GM21723 (cell line): Measurements from ENCODE around the gene PXDN.

Experiments used
- ATAC-seq: cut with Tn5 transposase; IDR thresholded peaks from one replicate; pipeline ENCODE4 v1.9.1; 2021; ENCODE audit warnings: mild to moderate bottlenecking, moderate library complexity; ENCODE audit not compliant: unreplicated experiment

PXDN gene

GRCh38 chr2:1674276-1674675 lies 70.0 kb downstream of the PXDN start:
- no peak for ATAC-seq

DNA sequence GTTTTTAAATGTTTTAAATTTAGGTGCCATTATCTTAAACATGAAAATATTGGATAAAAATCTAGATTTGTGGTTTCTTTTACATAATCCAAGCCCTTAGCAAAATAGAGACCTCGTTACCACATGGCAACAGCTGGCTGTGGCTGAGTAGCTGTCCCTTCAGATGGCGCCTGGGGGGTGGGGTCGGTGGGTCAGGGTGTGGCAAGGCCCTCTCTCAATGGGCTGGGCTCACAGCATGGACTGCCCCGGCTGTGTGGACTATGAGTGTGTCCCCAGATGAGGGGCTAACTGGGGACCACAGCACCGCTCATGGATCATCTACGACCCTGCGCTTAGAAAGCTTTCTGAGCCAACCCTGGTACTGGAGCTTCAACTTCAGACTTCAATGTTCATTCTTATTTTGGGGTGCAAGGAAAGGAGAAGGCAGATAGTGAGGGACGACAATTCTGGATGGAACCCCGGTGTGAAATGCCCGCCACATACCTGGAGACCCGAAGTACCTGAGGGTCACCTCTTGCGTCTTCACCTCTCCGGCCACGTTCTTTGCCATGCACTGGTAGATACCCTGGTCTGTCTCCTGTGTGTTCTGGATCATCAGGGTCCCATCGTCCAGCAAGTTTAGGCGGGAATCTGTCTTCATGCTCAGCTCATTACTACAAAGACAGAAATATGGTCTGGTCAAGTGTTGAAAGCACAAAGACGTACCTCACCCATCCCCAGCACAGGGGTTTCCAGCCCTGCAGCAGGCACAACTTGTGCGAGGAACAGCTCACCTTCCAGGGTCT lies 71.0 kb downstream of the PXDN start:
- ATAC-seq: no peak

DNA sequence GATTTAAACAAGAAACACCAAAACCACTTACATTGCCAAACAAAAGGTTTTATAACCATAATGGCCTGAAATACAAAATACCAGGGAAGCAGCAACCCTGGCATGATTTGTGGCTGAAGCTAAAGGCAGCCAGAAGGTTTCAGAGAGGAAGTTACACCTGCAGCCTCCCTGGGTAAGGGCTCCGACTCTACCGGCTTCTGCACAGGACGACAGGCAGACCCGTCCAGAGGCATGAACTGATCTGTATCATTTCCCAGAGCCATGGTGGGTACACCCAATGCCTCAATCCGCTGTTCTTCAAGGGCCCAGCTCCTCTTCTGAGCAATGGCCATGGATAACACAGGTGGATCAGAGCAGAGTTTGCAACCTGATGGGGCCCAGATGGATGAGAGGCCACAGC lies 71.6 kb downstream of the PXDN start:
- ATAC-seq: no peak

DNA sequence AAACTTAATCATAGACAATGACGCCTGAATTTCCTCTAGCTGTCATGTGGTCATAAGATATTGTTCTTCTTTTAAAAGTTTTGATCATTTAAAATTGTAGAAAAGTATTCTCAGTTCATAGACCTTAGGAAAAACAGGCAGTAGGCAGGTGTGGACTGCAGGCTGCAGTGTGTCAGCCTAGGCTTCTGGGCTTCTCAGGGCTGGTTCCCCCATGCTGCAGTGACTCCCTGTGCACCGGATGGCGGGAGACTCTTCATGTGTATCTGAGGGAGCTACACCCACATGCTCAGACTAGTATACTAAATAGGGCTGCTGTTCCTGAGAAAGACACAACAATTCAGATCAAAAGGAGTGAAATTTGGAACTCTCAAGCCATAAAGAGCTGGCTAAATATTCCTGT lies 72.4 kb downstream of the PXDN start:
- ATAC-seq: no peak

DNA sequence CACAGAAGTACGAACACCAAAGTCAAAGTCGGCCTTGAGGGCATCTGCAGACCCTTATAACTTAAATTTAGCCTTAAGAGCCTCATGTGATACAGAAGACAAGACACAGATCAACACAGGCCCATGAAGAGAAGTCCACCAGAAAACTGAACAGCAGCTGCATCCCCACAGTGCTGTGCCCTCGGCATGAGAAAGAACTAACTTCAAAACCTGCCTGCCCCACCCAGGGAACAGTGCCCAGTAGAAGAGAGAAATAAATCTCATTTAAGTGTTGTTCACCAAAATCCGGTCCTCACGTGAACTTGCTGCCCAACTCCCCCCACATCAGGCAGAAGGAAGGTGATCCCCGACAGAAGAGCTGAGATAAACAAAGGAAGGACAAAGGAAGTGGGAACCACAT lies 73.7 kb downstream of the PXDN start:
- no peak for ATAC-seq

DNA sequence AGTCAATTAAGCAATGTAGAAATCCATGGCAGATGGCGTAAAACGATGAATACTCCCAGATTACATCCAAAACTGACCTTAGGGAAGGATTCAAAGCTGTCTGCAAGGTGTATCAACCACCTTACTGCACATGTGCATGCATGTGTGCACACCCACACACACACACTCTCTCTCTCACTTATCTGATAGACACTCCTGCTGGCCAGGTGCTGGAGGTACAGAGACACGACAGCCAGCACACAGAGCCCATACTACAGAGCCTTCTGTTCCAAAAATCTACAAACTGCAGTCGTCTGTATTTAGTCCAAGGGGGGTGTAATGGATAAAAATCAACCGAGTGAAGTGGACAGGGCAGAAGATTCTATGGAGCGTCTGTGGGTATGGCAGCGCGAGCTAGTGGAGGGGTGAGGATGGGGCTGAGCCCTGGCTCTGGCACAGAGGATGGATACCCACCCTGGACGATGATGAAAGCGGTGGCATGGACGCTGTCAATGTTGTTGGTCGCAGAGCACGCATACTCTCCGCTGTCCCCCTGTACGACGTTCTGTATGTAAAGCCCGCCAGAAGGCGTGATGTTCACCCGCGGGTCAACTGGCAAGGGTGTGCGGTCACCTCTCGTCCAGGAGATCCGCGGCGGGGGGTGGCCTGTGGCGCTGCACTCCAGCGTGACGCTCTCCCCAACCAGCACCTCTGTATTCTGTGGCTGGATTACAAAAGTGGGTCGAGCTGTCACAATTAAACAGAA lies 78.4 kb downstream of the PXDN start:
- ATAC-seq: no peak

GRCh38 chr2:1664698-1665097 lies 79.6 kb downstream of the PXDN start:
- no peak for ATAC-seq

GRCh38 chr2:1664076-1664605 lies 80.2 kb downstream of the PXDN start:
- no peak for ATAC-seq

DNA sequence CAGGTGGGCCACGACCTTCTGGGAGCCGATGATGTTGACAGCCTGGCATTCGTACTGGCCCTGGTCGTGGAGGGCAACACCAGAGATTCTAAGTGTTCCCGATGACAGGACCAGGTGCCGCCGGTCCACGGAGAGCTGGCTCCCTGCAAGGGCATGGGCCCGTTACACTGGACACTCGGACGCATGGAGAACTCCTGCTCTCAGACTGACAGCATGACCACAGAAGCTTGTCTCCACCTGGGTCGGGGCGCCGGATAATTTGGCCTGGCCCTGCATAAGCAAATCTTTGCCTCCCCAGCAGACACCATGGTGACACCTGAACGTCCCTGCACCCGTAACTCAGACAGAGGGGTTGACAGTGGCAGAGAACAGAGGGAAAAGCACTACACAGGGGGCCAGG lies 80.7 kb downstream of the PXDN start:
- ATAC-seq: no peak

GRCh38 chr2:1662606-1663180 lies 81.6 kb downstream of the PXDN start:
- ATAC-seq: no peak

- ATAC-seq: no peak
Measured at GRCh38 chr2:1661891-1662605, 82.3 kb downstream of the PXDN start.

DNA sequence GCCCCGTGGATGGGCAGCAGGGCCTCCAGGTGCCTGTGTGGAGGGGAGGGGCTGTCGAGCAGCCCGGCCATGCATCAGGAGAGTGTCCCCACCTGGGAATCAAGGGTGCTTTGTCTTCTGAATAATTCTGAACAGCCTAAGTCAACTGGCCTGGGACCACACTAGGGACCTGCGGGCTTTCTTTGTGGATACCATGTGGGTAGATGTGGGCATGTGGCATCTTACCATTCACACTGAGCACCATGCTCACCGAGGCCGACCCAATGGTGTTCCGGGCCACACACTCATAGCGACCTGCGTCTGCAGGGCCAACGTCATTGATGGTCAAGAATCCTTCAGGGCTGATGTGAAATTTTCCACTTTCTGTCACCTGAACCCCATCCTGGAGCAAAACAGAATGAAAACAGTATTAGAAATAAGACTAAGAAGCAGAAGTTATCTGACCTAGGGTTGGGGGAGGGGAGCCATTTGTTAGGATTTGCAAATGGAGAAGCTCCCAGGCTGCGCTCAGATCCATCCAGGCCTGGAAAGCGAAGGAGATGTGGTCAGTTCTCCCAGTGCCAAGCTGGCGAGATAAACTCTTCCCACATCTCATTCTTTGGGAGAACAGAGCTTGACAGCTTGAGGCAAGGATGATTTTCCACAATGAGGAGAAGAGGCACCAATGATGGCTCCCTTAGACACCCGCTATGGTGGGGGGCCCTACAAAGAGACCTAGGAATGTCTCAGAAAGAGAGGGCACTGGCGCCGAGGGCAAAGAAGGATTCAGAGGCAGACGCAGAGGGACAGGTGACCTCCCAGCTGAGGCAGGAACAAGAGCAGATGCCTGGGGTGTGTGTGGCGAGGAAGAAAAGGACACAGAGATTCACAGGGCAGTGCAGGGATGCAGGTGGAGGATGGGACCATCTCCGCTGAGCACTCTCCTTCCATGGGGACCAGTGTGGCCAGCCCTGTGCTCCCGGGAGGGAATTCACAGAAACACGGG lies 83.4 kb downstream of the PXDN start:
- no peak for ATAC-seq

DNA sequence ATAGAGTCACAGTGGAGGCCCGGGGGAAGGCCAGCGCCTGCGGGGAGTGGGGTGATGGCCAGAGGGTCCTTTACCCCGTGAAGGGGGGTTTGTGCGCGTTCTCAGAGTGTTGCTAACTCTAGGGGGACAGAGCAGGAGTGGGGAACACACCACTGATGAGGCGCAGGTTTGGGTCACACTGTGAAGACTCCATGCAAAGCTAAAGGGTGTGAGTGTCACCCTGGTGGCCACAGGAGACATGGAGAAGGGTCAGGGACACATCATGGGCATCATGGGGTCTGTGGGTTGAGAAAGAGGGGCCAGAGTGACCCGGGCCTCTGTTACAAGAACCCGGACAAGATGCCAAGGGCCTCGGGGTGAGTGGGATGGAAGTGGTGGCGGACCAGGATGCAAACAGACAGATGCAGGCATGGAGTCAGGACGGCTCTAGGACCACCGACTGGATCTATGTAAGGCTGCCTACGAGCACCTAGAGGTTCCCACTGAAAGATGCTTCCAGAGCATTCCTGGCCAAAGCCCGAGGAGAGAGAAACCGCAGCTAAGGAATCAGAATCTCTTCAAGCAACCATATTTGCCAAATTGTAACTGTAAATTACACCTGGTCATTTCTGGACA lies 84.3 kb downstream of the PXDN start:
- no peak for ATAC-seq

GRCh38 chr2:1658394-1659151 lies 85.7 kb downstream of the PXDN start:
- no peak for ATAC-seq

GRCh38 chr2:1656961-1657841 lies 87.1 kb downstream of the PXDN start:
- no peak for ATAC-seq

DNA sequence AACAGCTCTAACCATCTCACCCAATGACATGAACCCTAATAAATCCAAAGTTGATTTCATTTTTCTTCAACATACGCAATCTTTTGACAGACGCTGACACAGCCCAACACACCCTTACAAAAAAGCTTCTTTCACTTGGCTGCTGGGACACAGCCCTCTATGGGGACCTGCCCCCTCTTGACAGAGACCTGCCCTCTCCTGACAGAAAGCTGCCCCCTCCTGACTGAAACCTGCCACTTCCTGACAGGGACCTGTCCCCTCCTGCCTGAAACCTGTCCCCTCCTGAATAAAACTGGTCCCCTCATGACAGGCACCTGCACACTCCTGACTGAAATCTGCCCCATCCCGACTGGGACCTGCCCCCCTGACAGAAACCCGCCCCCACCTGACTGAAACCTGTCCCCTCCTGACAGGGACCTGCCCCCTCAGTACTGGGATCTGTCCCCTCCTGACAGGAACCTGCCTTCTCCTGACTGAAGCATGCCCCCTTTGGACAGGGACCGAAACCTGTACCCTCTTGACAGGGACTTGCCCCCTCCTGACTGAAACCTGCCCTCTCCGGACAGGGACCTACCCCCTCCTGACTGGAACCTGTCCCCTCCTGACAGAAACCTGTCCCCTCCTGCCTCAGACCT lies 87.9 kb downstream of the PXDN start:
- no peak for ATAC-seq

DNA sequence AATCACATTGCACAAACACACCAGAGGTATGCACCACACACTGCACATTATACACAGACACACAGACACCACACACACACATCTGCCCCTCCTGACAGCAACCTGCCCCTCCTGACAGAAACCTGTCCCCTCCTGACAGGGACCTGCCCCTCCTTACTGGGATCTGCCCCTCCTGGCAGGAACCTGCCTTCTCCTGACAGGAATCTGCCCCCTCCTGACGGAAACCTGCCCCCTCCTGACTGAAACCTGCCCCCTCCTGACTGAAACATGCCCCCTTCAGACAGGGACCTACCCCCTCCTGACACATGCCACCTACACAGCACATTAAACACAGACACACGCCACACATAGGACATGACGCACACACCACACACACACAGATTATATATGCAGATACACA lies 88.9 kb downstream of the PXDN start:
- ATAC-seq: no peak
